HG03460 (cell line): ENCODE data around the gene DNMT3A.
A peak's percentile ranks its signal among the peaks of the same experiment; 100 is the strongest.
"Not testable (repeated sequence)": the region's sequence is repeated elsewhere in the genome, so short reads cannot be mapped to it uniquely, and the experiment has no call there.

Experiments
- ATAC-seq: cut with Tn5 transposase; IDR thresholded peaks from one replicate; pipeline ENCODE4 v1.9.1; 2021; ENCODE audit not compliant: unreplicated experiment

Gene DNMT3A

DNA sequence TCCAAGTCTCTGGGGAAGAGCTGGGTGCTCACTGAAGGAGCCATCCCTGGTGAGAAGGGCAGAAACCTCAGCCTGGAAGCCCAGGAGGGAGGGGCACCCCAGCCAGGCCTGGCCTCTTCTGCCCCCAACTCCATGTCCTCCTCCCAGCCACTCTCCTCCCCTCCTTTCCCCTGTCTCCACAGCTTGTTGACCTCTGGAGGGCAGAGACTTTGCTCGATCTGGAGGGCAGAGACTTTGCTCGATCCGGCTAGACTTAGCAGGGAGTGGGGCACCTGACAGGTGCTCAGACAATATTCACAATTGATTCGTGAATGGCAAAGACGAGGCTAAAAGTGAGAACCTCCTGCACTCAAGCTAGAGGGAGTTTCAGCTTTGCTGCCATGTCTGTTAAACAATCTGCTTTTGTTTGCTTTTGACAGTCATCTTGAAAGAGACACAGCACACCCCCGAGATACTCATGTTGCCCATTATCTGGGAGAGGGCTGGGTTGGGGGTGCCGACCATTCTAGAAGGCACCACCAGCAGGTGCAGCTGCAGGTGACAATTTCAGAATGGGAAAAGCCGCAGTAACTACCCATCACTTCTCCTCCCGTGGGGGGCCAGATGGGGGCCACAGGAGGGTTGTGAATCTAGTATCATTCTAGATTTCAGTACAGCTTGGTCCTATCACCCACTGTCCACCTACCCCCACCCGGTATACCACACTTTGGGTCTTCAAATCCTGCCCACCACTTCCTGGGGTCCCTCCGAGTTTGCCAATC lies 54.8 kb downstream of the DNMT3A start:
- no peak for ATAC-seq

DNA sequence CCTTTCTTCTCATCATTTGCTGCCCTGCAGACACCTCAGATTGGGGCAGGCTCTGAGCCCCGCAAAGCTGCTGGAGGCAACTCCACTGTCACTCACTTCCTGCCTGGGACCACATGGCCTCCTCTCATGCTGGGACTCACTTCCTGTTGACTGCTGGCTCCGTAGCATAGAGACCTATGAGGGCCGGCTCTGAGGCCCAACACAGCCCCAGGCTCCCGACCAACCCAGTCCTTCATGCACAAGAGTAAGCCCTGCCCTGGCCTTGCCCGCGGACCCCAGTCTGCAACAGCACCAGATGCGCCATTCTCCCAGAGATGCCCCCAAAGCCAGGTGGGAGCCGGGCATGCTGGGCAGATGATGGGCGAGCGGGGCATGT lies 55.7 kb downstream of the DNMT3A start:
- ATAC-seq, result peak; percentile 66

DNA sequence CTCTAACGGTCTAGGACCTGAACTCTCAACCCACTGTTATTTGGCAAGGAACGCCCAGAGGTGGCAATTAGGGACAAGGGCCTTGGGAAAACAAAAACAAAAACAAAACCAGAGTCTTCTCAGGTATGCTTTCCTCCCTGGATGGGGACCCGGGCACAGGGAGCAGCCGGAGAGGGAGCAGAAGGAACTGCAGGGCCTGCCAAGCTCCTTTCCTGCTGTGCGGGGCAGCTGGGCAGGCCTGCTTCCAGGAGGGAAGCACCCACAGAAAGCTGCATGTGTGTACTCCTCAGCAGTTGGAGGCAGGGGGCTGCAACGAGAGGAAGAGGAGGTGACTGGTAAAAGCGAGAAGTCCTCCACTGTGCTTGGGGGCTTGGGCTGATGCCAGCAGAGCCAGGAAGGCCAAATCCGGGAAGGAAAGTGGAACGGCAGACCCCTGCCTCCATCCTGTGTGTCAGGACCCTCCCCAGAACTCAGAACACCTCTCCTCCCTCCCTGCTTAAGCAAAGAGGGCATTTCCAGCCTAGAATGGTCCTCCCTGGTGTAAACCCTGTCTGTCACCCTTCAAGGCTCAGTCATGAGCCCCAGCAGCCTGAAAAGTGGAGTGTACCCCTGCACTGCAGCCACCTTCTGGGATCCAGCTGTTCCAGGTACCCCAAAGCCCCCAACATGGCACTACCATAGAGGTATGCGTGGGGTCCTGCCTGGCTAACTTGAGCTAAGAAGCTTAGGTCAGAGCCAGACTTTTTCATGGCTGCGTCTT lies 56.3 kb downstream of the DNMT3A start:
- ATAC-seq, result no peak

DNA sequence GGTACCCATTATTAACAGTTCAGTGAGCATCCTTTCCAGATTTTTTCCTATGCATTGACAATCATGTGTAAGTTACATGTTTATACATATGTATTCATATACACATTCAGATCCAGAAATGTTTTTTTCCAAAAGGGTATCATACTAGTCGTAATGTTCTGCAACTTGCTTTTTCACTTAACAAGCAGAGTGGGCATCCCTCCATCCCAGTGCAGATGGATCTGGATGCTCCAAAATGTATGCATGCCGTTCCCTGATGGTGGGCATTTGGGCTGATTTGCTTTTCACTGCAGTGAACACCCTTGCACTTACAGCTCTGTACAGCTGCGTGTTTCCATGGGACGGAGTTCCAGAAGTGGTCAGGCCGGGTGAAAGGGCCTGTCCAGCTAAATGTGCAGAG lies 57.0 kb downstream of the DNMT3A start:
- no peak for ATAC-seq

DNA sequence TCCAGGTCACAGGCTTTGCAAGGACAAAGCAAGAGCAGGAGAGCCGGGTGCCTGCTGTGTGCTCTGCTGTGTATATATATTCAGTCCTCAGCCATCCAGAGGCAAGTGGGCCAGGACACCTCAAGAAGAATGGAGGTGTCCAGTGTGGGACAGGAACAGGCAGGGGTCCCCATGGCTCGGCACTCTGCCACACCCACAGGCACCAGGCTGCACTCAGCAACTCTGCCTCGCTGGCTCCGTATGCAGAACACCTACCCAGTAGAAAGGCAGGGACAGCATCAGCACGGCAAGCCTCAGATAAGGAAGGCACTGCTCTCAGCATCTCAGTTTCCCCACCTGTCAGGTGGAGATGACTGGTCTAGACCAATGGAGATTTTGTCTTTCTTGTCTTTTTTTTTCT lies 57.8 kb downstream of the DNMT3A start:
- ATAC-seq, result no peak

DNA sequence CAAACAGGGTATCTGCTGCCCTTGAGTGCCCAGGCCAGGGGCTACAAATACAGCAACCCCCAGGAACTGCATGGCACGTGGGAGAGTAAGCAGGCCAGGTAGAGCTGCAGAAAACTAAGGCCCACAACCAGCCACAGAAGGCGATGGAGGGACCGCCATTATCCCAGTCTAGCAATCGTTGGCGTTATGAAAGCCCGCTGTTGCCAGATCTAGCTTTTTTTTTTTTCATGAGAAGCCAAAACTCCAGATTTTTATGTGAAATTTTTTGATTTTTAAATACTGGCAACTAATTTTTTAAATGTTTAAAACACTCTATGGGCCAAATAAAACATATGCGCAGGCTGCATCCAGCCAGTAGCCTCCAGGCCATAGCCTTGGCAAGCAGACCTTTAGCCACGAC lies 59.8 kb downstream of the DNMT3A start:
- no peak for ATAC-seq

DNA sequence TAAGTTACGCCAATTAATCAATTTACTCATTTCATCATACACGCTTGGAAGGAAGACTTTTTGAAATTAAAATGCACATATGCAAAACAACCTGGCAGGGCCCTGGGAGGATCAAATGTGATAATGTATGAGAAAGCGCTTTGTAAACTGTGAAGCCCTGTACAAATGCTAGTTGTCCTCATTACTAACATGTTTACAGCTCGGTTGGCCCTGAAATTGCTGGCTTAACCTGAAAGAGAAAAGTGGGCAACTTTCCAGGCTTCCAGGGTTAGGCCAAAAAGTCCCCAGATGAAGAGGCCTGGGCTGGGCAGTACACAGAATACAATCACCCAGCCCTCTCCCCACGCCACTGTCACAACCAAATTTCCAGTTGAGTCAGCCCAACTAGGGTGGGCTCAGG lies 60.2 kb downstream of the DNMT3A start:
- ATAC-seq, result no peak

DNA sequence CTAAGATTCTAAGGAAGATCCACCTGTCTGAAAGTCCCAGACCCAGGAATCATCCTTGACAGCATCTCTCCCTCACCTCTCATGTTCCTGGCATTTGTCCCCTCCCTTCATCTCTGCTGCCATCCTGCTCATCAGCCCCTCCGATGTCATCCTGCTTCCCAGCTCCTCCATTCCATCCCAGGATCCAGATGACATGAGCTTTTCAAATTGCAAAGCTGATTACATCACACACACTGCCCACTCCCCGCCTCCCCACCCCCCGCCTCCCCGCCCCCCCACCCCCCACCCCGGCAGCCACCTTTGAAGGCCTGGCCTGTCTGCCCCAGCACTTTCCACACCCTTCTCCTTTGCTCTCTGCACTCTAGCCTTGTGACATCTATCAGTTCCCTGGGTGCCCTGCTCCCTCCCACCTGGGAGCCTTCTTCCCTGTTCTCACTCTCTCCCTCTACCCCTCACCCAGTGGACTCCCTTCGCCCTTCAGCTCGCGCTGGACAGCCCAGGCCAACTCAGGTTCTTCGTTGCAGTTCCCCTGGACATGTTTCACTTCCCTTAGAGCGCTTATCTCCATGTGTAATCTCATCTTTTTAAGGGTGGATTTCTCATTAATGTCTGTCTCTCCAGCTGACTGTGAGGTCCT lies 61.6 kb downstream of the DNMT3A start:
- ATAC-seq, result no peak

DNA sequence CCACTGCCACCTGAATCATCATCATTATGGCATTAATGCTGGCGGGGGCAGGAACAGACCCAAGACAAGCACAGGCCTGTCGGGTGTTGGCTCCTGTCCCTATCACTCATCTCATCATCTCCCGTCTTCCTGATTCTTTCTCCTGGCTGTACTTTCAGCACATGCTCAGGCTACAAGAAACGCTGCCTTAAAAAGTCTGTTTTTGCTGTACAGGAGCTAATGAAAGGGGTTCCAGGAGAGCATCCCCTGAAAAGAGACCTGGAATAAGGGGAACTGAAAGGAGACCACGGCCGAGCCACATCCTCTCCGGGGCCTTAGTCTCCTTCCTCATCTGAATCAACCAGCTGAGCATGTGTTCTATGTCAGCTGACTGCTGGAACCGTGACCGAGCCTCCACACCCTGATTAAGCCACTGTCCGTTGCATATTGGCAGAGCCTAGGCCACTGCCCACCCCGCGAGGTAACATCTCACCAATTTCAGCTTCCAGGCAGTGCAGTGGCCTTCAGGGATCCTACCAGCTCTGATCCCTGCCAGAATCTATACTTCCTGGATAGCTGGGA lies 62.6 kb downstream of the DNMT3A start:
- peak; percentile 75 for ATAC-seq

DNA sequence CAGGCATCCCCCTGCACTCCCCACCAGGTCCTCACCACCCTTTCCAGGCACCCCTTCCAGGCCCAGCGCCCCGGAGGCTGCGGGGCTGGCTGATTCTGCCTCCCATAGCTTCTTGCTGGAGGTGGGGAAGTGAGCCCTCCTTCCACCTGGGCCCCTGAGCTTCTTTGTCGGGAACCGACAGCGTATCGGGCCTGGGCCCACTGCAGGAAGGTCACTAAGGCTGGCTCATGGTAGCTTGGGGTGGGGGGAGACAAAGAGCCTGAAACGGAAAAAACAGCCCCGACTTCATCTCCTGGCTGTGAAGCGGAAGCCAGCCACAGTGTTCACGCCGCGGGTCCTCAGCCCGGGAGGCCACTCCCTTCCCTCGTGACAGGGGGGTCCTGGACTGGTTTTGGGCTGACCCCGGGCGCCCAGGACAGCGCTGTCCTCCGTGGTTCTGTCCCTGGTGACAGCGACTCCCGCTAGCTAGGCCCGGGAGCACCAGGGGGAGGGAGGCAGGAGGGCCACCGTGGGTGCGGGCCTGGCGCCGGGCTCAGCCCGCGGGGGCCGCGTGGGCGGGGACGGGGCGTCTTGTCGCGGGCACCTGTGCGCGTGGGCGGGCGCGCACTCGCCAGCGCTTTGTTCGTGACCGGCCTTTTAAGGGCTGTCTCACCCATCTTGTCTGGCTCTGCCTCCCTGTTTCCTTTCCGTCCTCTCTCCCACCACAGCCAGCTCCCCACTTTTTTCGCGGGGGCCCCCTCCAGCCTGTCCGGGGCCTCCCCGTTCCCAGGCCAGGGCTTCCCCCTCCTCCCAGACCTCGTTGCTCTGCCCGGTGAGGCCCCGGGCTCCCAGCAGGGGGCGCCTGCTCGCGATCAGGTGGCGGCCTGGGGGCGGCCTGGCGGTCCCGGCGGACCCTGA lies 64.9 kb downstream of the DNMT3A start:
- ATAC-seq, result no peak

DNA sequence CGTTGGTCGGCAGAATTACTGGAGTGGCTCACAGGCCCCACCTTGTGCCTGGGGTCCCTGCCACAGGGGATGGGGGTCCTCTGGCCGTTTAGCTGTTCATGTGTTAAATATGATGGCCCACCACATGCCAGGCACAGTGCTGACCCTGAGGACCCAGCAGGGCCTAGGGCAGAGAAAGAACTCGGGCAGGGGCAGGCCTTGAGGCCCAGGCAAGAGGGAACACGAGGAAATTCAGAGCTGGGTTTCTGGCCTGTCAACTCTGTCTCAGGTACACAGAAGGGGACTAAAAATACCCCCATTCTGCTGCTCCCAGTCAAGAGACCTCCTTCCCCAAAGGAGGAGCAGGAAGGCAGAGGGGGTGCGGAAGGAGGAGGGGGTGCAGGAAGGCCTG lies 66.2 kb downstream of the DNMT3A start:
- no peak for ATAC-seq

DNA sequence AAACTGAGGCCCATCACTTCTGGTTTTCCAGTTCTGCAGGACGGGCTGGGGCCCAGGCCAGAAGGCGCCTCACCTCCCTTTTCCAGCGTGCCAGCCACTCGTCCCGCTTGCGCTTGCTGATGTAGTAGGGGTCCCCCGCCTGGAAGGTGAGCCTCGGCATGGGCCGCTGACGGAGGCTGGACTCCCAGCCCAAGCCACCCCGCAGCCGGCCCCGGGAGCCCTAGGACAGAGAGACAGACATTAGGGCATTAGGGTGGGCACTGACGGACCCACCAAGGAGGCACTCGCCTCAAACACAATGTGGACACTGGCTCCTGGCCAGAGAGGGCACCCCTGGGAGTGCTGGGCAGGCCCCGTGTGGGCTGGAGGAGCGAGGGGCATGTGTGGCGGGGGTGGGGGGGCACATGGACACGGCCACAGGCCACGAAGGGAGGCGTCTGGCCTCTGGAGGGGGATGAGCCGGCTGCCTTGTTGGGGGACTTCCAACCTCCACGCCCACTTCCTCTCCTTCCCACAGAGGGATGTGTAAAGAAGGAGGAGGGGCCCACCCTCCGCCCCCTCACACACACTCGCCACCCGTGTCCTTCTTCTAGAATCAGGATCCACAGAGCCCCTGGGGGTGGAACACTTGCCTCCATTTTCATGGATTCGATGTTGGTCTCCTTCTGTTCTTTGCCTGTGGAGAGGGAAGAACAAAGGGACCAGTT lies 66.7 kb downstream of the DNMT3A start:
- no peak for ATAC-seq

DNA sequence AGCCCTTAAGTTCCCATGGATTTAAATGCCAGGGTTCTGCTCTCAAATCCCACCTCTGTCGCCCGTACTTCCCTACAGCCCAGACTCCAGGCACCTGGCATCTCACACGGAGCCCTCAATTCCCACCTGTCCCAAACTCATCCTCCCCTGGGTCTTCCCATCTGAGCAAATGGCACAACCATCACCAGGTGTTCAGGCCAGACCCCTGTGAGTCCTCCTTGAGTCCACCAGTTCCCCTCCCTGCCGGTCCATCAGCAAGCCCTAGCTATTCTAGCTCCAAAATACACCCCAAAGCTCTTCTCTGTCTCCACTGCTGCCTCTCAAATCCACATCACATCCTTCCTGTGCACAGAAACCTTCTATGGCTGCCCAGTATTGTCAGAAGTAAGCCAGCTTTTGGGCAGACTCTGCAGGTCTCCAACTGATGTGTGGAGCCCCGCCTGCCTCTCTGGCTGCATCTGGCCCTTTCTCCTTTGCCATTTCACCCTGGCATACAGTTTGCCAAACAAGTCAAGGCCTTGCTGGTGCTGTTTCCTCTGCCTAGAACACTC lies 67.7 kb downstream of the DNMT3A start:
- no peak for ATAC-seq

DNA sequence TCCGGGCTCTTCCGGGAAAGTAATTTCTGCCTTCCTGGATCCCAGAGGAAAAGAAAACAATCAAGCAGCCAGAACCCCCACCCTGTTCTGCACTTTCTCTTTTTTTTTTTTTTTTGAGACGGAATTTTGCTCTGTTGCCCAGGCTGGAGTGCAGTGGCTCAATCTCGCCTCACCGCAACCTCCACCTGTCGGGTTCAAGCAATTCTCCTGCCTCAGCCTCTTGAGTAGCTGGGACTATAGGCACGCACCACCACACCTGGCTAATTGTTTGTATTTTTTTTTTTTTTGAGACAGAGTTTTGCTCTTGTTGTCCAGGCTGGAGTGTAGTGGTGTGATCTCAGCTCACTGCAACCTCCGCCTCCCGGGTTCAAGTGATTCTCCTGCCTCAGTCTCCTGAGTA lies 69.0 kb downstream of the DNMT3A start:
- not testable (repeated sequence) for ATAC-seq

DNA sequence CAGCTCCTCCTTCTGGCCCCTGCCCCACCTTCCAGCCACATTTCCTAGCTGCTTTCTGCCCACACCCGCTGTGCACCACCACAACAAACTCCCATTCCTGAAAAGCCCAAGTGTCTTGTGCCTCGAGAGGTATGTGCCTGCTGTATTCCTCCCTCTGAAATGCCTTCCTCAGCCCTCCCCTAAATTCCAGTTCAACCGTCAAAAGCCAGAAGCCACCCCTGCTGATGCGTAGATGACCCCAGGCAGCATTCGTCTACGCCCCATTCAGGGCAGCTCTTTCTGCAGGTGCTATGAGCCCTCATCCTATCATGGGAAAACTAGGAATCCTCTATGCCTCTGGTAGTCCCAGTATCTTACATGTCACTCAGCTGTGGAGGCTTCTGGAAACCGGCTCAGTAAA lies 71.7 kb downstream of the DNMT3A start:
- no peak for ATAC-seq

DNA sequence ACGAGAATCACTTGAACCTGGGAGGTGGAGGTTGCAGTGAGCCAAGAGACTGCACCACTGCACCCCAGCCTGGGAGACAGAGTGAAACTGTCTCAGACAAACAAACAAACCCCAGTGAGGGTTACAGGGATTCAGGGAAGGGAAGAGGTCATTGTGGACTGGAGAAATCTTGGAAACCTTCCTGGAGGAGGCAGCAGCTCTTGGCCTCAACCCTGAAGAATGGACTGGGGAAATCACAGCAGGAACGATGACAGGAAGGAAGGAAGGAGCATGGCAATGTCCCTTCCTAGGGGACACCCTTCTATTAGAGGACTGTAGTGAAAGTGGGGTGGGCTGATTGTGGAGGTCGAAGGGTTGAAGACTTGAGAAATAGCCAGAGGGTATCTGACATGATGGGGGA lies 72.5 kb downstream of the DNMT3A start:
- ATAC-seq, result no peak

DNA sequence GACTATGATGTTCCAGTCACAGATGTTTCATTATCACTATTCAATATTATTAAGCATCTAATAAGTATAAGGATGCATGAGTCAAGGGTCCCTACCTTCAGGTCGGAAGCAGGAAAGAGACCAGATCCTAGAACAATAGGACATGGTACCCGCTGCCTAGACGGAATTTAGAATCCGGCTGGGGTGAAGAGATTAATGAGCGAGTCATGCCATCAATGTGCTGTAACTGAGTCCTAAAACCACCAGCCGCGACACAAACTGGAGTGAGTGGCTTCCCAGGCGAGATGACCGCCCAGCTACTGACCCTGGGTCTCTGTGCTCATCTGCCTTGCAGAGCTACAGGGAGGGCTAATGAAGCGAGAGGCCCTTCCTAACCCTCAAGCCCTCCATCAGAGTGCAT lies 73.6 kb downstream of the DNMT3A start:
- no peak for ATAC-seq

DNA sequence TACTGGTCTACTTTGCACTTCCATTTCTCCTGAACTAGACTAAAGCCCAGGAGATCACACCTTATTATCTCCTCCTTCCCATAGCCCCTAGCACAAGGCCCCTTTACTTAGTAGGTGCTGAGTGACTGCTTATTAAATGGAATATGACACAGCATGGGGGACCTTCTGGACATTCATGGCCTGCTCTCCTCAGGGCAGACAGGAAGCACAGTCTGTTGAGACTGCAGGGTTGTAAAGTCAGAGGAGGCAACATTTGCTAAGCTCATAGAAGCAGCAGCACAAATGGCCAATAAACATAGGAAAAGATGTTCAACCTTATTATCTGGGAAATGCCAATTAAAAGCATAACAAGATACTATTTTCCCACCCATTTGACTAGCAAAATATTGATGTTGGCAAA lies 75.3 kb downstream of the DNMT3A start:
- no peak for ATAC-seq

DNA sequence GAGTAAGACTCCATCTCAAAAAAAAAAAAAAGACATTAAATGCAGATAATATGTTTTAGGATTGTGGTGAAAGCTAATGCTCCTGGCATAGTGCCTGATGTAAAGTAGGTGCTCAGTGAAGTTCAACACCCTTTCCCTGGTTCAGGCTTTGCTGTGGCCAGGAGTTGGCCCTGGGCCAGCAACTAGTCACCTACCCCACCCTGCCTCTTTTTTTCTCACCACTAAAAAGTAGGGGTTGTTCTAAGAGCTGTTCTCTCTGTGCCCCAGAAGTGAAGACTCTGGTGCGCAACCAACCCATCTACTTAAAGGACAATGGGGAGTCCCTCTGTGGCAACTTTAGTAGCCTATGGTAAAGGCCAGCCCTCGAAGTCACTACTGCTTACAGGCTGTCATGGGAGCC lies 75.9 kb downstream of the DNMT3A start:
- ATAC-seq, result no peak

DNA sequence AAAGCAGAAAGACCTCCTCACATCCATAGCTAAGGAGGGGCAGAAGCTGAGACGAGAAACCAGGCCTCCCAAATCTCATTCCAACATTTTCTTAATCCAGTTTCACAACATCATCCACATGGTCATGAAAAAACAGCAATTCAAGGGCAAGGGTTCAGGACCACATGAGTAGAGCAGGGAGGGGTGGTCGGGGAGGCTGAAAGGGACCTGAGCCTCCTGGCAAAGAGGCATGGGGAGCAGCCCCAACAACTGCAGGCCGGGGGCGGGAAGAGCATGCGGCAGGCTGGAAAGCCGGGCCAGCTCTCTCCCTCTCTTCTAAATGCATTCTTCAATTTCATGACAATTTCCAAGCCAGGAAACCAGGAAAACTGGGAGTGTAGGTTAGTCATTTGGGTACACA lies 76.7 kb downstream of the DNMT3A start:
- no peak for ATAC-seq
